CD4-positive, alpha-beta T cell (primary cell): ENCODE results near the gene FAM229A. TPM values are rescaled to one million over a fixed set of nuclear protein-coding genes. Genes with fewer than 3 reads are reported as not detected.

Experiments used
- ATAC-seq: fragments of 200-7000 bp; cut with Tn5 transposase; one replicate; pipeline ENCODE4 v1.10.0; 2022; ENCODE audit warnings: mild to moderate bottlenecking; ENCODE audit not compliant: poor library complexity
- CTCF ChIA-PET: fragments of 350-600 bp; sonication (Branson Sonifier 250); formaldehyde crosslinking; loops from one replicate; lab custom pipeline; 2021; ENCODE audit warnings: antibody characterized with exemption, inconsistent platforms; lab: Charles Lee
- POLR2A ChIA-PET: fragments of 350-600 bp; sonication (Branson Sonifier 250); formaldehyde crosslinking; loops from one replicate; lab custom pipeline; 2021; ENCODE audit warnings: antibody characterized with exemption, inconsistent platforms; lab: Charles Lee
- DNase-seq, 14 experiments: peaks; one replicate each; pipeline ENCODE4 v3.0.0-alpha.2; 2013 to 2020; ENCODE audit warnings: mixed read lengths in 2 of 14
- H3K27ac ChIP-seq, 2 donors: one replicate each; pipeline versions ENCODE4 v1.5.1 to v1.7.0; 2013; ENCODE audit warnings: low read length in 2 of 2, low read depth in 1 of 2, mild to moderate bottlenecking in 1 of 2
- H3K27me3 ChIP-seq, 2 experiments: 1 replicate in 1 of 2; 2 replicates in 1 of 2; pipeline versions ENCODE4 v1.6.1 to v1.7.0; 2013; ENCODE audit warnings: low read length in 2 of 2, control low read depth in 1 of 2, mild to moderate bottlenecking in 1 of 2, moderate library complexity in 1 of 2; ENCODE audit not compliant: insufficient read depth in 2 of 2, control insufficient read depth in 1 of 2
- H3K36me3 ChIP-seq: one replicate; pipeline ENCODE4 v1.6.1; 2013; ENCODE audit warnings: low read length, control low read depth; ENCODE audit not compliant: insufficient read depth
- H3K4me1 ChIP-seq: one replicate; pipeline ENCODE4 v1.6.1; 2013; ENCODE audit warnings: low read length, control low read depth; ENCODE audit not compliant: insufficient read depth
- H3K4me3 ChIP-seq: one replicate; pipeline ENCODE4 v1.5.1; 2013; ENCODE audit warnings: mild to moderate bottlenecking, low read length, moderate library complexity
- H3K9me3 ChIP-seq, 2 experiments: 1 replicate in 1 of 2; 2 replicates in 1 of 2; pipeline versions ENCODE4 v1.6.1 to v1.7.0; 2013; ENCODE audit warnings: low read length in 2 of 2, mild to moderate bottlenecking in 2 of 2, control low read depth in 1 of 2, moderate library complexity in 1 of 2; ENCODE audit not compliant: control insufficient read depth in 1 of 2, insufficient read depth in 1 of 2
- H3K27ac Mint-ChIP-seq: one replicate; pipeline ENCODE4 v1.8.0; 2020; ENCODE audit warnings: mixed read lengths
- H3K27me3 Mint-ChIP-seq: one replicate; pipeline ENCODE4 v1.8.0; 2021; ENCODE audit warnings: mixed read lengths
- H3K36me3 Mint-ChIP-seq: one replicate; pipeline ENCODE4 v1.8.0; 2021; ENCODE audit warnings: low read depth, mixed read lengths
- H3K4me1 Mint-ChIP-seq: one replicate; pipeline ENCODE4 v1.8.0; 2021; ENCODE audit warnings: low read depth, mixed read lengths
- H3K4me3 Mint-ChIP-seq: one replicate; pipeline ENCODE4 v1.8.0; 2020; ENCODE audit warnings: mild to moderate bottlenecking, mixed read lengths
- H3K9me3 Mint-ChIP-seq: one replicate; pipeline ENCODE4 v1.8.0; 2020; ENCODE audit warnings: mixed read lengths
- intact Hi-C, 2 experiments: fragments of 100-400 bp; cut with DNase I in 1 of 2; cut with micrococcal nuclease in 1 of 2; formaldehyde crosslinking; loops; one replicate each; pipeline versions ENCODE4 v1.15.1 to v1.9.0; 2023 to 2025; cut with DNase I, micrococcal nuclease
- total RNA-seq, 174 experiments: library from RNA in 2 of 174; stranded (reverse) in 2 of 174; gene quantifications; one replicate each; pipeline ENCODE4 v1.2.3 and lab custom pipeline; 2021 to 2026
- TF ChIP-seq, protein P1 (sequence below): fragments of 200-600 bp; IDR thresholded peaks from one replicate; pipeline ENCODE4 v1.8.0; 2022; ENCODE audit warnings: antibody characterized with exemption, mild to moderate bottlenecking

The FAM229A gene
- total RNA-seq, 2 experiments from 2014 or later: 38.0 to 38.6 TPM

DNA sequence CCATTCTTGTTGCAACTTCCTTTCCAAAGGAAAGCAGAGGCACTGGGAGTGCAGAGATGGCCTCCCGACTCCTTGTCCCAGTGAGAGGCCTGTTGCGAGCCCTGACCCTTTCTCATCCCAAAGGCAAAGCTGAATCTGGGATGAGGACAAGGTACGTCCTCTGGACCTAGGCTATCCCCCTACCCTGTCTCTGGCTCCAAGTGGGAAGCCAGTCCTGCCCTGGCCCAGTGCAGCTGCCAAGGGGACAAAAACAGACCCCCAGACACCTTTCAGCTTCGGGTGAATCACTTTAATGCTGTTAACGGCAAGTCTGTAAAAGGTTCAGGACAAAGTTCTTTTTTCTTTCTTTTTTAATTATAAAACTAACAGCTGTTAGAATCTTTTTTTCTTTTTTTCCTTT lies 2.6 kb upstream of the FAM229A start:
- no peak overlapping the region for H3K4me3 ChIP-seq
- H3K9me3 ChIP-seq: no peaks in the 10 kb centered on the region
- Mint-ChIP-seq H3K27ac (no peak overlapping the region), H3K4me3 (no peak overlapping the region), H3K36me3 (peaks cover 79% of the 10 kb centered on the region), H3K27me3 (peaks cover 5% of the 10 kb centered on the region), H3K9me3 (no peaks in the 10 kb centered on the region), H3K4me1 (peaks cover 13% of the 10 kb centered on the region)
- peaks cover 24% of the 10 kb centered on the region for H3K4me1 ChIP-seq
- H3K27me3 ChIP-seq: peaks cover 0 to 3% of the 10 kb centered on the region in 2 experiments
- no peak overlapping the region for H3K27ac ChIP-seq
- intact Hi-C loops: no loop called here
- ATAC-seq: no peak
- TF ChIP-seq, protein P1, sequence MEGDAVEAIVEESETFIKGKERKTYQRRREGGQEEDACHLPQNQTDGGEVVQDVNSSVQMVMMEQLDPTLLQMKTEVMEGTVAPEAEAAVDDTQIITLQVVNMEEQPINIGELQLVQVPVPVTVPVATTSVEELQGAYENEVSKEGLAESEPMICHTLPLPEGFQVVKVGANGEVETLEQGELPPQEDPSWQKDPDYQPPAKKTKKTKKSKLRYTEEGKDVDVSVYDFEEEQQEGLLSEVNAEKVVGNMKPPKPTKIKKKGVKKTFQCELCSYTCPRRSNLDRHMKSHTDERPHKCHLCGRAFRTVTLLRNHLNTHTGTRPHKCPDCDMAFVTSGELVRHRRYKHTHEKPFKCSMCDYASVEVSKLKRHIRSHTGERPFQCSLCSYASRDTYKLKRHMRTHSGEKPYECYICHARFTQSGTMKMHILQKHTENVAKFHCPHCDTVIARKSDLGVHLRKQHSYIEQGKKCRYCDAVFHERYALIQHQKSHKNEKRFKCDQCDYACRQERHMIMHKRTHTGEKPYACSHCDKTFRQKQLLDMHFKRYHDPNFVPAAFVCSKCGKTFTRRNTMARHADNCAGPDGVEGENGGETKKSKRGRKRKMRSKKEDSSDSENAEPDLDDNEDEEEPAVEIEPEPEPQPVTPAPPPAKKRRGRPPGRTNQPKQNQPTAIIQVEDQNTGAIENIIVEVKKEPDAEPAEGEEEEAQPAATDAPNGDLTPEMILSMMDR: no peak
- ChIA-PET CTCF (no interaction called here), POLR2A (interaction anchor here (0.5 to 4.3 kb wide), 3 partner anchors 28 to 451 kb away, joined by 3 to 16 read pairs (median 3); partner anchors contain the start of genes BSDC1 and MARCKSL1)
- no peak for DNase-seq
- peaks cover 54% of the 10 kb centered on the region for H3K36me3 ChIP-seq

DNA sequence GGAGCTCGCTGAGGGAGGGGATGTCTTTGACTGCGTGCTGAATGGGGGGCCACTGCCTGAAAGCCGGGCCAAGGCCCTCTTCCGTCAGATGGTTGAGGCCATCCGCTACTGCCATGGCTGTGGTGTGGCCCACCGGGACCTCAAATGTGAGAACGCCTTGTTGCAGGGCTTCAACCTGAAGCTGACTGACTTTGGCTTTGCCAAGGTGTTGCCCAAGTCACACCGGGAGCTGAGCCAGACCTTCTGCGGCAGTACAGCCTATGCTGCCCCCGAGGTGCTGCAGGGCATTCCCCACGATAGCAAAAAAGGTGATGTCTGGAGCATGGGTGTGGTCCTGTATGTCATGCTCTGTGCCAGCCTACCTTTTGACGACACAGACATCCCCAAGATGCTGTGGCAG lies 1.4 kb upstream of the FAM229A start:
- ChIA-PET CTCF (interaction anchor here (1.4 kb wide), 1 partner anchor 11 kb away, joined by 3 read pairs; no protein-coding TSS in a partner anchor), POLR2A (interaction anchor here (1.6 to 4.3 kb wide), 2 partner anchors 24 to 27 kb away, joined by 4 to 16 read pairs; partner anchors contain the start of gene MARCKSL1)
- Histone ChIP-seq H3K27ac (no peak overlapping the region), H3K36me3 (peaks cover 49% of the 10 kb centered on the region), H3K4me3 (no peak overlapping the region), H3K9me3 (no peaks in the 10 kb centered on the region), H3K4me1 (peaks cover 31% of the 10 kb centered on the region), H3K27me3 (peaks cover 0 to 3% of the 10 kb centered on the region in 2 experiments)
- TF ChIP-seq, protein P1: no peak
- intact Hi-C loops: no loop called here
- ATAC-seq (no peak), DNase-seq (no peak)
- Mint-ChIP-seq H3K27ac (peak overlapping the region; percentile 53), H3K27me3 (peaks cover 5% of the 10 kb centered on the region), H3K9me3 (no peaks in the 10 kb centered on the region), H3K4me1 (peaks cover 21% of the 10 kb centered on the region), H3K4me3 (peak overlapping the region; percentile 15), H3K36me3 (peaks cover 69% of the 10 kb centered on the region)

DNA sequence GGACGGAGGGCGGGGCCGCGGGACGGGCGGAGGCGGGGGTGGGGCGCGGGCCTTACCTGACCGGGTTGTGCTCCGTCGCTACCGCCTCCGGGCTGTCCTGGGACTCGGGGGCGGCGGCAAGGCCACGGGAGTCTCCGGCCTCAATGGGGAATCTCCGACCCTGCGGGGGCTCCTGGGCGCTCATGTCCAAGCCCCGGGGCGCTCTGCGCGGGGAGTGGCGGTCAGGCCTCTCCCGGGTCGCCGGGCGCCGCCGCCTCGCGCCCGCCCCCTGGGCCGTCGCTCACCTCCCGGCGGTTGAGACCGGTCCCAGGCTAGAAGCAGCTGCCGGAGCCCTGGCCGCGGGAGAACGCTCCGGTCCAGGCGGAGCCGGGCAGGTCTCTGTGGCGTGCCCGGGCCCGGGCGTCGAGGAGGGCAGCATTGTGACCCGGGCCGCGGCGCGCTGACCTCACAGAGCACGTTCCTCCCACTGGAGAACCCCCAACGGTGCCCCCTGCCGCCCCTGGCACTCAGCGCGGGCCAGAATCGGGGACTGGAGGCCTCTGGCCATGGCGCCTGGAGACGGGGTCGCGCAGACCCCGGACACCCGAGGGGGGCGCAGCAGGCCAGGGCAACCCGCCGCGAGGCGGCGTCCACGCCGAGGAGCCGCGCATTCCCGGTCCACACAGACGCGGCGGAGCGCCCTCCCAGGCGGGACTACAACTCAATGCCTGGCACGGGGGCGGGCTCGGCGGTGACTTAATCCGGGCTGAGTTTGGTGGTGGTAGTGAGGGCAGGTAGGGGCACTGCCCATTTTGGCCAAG lies 411 bp downstream of the FAM229A start:
- H3K27ac Mint-ChIP-seq: peak overlapping the region; percentile 59

More for the DNA sequence above, 411 bp downstream of the FAM229A start:
- H3K9me3 Mint-ChIP-seq: no peaks in the 10 kb centered on the region
- peaks cover 52% of the 10 kb centered on the region for H3K36me3 Mint-ChIP-seq
- Histone ChIP-seq H3K4me3 (no peak overlapping the region), H3K9me3 (no peaks in the 10 kb centered on the region), H3K27ac (no peak overlapping the region), H3K36me3 (peaks cover 30% of the 10 kb centered on the region), H3K4me1 (peaks cover 31% of the 10 kb centered on the region), H3K27me3 (peaks cover 0 to 3% of the 10 kb centered on the region in 2 experiments)
- peak; percentile 39 for ATAC-seq
- intact Hi-C loops: no loop called here
- TF ChIP-seq, protein P1: peak; percentile 43
- peaks cover 21% of the 10 kb centered on the region for H3K4me1 Mint-ChIP-seq
- peak overlapping the region; percentile 70 for H3K4me3 Mint-ChIP-seq
- H3K27me3 Mint-ChIP-seq: peaks cover 5% of the 10 kb centered on the region
- DNase-seq: peak in 8 of 14 experiments; percentile 21 to 64 (median 42)
- CTCF ChIA-PET: interaction anchor here (1.4 kb wide), 1 partner anchor 9 kb away, joined by 3 read pairs; no protein-coding TSS in a partner anchor
- POLR2A ChIA-PET: interaction anchor here (1.2 kb wide), 2 partner anchors 9 to 11 kb away, joined by 3 to 6 read pairs; no protein-coding TSS in a partner anchor
